GM12864 (cell line): Measurements from ENCODE around the gene C1D.
"Not testable (repeated sequence)": the region's sequence is repeated elsewhere in the genome, so short reads cannot be mapped to it uniquely, and the experiment has no call there.

Experiments
- DNase-seq: peaks from one replicate; pipeline ENCODE4 v3.0.0-alpha.2; 2011; ENCODE audit warnings: low read depth
- H3K4me3 ChIP-seq: 2 replicates; pipeline ENCODE4 v1.5.1; 2011; ENCODE audit warnings: mild to moderate bottlenecking, low read depth, low read length, control low read depth
- TF ChIP-seq, protein P1 (sequence below): IDR thresholded peaks from 2 replicates; pipeline ENCODE4 v1.5.1; 2011; ENCODE audit warnings: low read depth, mild to moderate bottlenecking, moderate library complexity, low read length, control low read depth, inconsistent platforms; ENCODE audit errors: missing control alignments

Gene C1D

GRCh38 chr2:68089961-68090360, 27.2 kb upstream of the C1D start:
- TF ChIP-seq, protein P1, sequence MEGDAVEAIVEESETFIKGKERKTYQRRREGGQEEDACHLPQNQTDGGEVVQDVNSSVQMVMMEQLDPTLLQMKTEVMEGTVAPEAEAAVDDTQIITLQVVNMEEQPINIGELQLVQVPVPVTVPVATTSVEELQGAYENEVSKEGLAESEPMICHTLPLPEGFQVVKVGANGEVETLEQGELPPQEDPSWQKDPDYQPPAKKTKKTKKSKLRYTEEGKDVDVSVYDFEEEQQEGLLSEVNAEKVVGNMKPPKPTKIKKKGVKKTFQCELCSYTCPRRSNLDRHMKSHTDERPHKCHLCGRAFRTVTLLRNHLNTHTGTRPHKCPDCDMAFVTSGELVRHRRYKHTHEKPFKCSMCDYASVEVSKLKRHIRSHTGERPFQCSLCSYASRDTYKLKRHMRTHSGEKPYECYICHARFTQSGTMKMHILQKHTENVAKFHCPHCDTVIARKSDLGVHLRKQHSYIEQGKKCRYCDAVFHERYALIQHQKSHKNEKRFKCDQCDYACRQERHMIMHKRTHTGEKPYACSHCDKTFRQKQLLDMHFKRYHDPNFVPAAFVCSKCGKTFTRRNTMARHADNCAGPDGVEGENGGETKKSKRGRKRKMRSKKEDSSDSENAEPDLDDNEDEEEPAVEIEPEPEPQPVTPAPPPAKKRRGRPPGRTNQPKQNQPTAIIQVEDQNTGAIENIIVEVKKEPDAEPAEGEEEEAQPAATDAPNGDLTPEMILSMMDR = no peak
- H3K4me3 ChIP-seq = no peak overlapping the region
- DNase-seq = no peak

DNA sequence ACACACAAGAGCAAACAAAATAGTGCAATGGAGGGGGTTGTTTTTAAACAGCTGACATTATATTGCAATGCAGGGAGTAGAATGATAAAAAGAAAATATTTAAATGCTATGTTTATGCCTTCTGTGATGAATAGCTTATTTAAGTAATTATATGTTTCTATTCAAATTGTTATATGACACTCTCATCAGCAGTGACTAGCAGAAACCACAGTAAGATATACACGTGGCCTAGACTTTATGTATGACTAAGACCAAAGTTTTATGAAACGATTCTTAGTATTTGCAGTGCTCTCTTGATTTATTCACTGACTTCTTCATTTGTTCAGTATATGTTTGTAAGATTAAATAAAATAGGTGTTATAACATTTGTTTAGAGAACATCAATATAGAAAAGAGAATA, 26.1 kb upstream of the C1D start:
- TF ChIP-seq, protein P1 = no peak
- H3K4me3 ChIP-seq = no peak overlapping the region
- no peak for DNase-seq

GRCh38 chr2:68086166-68086565, 23.4 kb upstream of the C1D start:
- no peak overlapping the region for H3K4me3 ChIP-seq
- DNase-seq = no peak
- TF ChIP-seq, protein P1 = no peak

GRCh38 chr2:68083346-68083745, 20.5 kb upstream of the C1D start:
- no peak for DNase-seq
- no peak overlapping the region for H3K4me3 ChIP-seq
- TF ChIP-seq, protein P1 = no peak

DNA sequence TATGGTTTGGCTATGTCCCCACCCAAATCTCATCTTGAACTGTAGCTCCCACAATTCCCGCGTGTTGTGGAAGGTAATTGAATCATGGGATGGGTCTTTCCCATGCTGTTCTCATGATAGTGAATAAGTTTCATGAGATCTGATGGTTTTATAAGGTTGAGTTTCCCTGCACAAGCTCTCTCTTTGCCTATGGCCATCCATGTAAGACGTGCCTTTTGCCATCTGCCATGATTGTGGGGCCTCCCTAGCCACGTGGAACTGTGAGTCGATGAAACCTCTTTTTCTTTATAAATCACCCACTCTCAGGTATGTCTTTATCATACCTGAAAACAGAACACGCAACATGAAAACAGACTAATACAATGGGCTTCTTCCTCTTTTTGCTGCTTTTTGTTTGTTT, 11.2 kb upstream of the C1D start:
- TF ChIP-seq, protein P1 = no peak
- H3K4me3 ChIP-seq = no peak overlapping the region
- DNase-seq = no peak

DNA sequence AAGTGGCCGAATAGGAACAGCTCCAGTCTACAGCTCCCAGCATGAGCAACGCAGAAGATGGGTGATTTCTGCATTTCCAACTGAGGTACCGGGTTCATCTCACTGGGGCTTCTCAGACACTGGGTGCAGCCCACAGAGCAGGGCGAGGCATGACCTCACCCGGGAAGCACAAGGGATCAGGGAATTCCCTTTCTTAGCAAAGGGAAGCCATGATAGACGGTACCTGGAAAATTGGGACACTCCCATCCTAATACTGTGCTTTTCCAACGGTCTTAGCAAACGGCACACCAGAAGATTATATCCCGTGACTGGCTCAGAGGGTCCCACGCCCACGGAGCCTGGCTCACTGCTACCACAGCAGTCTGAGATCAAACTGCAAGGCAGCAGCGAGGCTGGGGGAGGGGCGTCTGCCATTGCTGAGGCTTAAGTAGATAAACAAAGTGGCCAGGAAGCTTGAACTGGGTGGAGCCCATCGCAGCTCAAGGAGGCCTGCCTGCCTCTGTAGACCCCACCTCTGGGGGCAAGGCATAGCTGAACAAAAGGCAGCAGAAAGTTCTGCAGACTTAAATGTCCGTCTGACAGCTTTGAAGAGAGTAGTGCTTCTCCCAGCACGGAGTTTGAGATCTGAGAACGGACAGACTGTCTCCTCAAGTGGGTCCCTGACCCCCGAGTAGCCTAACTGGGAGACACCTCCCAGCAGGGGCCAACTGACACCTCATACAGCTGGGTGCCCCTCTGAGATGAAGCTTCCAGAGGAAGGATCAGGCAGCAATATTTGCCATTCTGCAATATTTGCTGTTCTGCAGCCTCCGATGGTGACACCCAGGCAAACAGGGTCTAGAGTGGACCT, 1.2 kb upstream of the C1D start:
- not testable (repeated sequence) for H3K4me3 ChIP-seq

GRCh38 chr2:68060652-68061051, 2.2 kb downstream of the C1D start:
- H3K4me3 ChIP-seq = no peak overlapping the region
- TF ChIP-seq, protein P1 = no peak
- no peak for DNase-seq

More for the DNA sequence above, 1.2 kb upstream of the C1D start:
- DNase-seq = not testable (repeated sequence)
